22Rv1 (cell line): ENCODE measurements around the gene WSB1.

Experiments
- CTCF ChIP-seq: fragments of 450-650 bp; IDR thresholded peaks from 2 replicates; pipeline ENCODE4 v1.5.1; 2017; ENCODE audit warnings: mild to moderate bottlenecking
- ZFX ChIP-seq: fragments of 450-650 bp; IDR thresholded peaks from 2 replicates; pipeline ENCODE4 v1.6.1; 2017; ENCODE audit warnings: antibody characterized with exemption, borderline replicate concordance

GRCh38 chr17:27264068-27264812 lies 29.7 kb upstream of the WSB1 start:
- no peak for TF ChIP-seq CTCF
- TF ChIP-seq ZFX = no peak
